ENCODE measurements around the gene FBXO31. TPM values are rescaled to one million over a fixed set of nuclear protein-coding genes. Genes with fewer than 3 reads are reported as not detected.

The FBXO31 gene
- total RNA-seq, 1 donor from 2014 or later, result 30.6 TPM

DNA sequence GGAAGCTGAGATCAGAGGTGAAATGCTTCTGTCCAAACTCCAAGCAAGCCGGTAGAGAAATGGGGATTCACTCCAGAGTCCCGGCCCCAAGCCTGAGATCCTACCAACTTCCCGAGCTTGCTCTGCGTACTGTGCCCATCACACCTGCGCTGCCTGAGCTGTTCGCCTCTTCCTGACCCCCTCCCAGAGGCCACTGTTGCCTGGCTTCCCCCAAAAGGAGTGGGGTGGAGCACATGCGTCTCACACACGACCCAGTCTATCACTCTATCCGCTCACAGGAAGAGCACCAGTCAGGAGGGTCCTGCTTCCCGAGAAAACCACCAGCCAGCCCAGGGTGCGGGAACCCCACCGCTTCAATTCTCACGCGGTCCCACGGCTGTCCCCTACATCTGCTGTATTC lies 52.9 kb downstream of the FBXO31 start:
- Mint-ChIP-seq H3K27ac (ENCODE audit: unreplicated experiment) (no peak overlapping the region), H3K9me3 (ENCODE audit: low read depth) (no peaks in the 10 kb centered on the region)

DNA sequence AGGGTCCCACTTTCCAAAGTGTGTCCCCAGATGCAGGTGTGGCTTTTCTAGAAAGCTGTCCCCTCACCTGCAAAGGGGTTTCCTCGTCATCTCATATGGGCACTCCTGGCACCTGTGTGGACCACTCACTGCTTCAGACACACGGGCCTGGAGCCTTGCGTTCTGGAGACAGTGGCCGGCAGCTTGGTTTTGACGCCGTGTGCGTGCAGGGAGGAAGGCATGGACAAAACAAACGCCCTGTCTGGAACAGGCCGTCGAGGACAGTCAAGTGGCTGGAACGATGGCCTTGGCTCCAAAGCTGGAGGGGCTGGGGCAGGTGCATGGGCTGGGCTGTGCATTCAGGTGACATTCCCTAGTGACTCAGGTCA lies 53.3 kb downstream of the FBXO31 start:
- Mint-ChIP-seq H3K27me3 (ENCODE audit: low read depth) (no peaks in the 10 kb centered on the region), H3K36me3 (ENCODE audit: low read depth) (peaks cover 13% of the 10 kb centered on the region), H3K4me1 (ENCODE audit: low read depth) (peaks cover 8% of the 10 kb centered on the region), H3K27ac (ENCODE audit: unreplicated experiment) (no peak overlapping the region), H3K4me3 (ENCODE audit: unreplicated experiment) (no peak overlapping the region), H3K9me3 (ENCODE audit: low read depth) (no peaks in the 10 kb centered on the region)
- TF ChIP-seq, protein P1, sequence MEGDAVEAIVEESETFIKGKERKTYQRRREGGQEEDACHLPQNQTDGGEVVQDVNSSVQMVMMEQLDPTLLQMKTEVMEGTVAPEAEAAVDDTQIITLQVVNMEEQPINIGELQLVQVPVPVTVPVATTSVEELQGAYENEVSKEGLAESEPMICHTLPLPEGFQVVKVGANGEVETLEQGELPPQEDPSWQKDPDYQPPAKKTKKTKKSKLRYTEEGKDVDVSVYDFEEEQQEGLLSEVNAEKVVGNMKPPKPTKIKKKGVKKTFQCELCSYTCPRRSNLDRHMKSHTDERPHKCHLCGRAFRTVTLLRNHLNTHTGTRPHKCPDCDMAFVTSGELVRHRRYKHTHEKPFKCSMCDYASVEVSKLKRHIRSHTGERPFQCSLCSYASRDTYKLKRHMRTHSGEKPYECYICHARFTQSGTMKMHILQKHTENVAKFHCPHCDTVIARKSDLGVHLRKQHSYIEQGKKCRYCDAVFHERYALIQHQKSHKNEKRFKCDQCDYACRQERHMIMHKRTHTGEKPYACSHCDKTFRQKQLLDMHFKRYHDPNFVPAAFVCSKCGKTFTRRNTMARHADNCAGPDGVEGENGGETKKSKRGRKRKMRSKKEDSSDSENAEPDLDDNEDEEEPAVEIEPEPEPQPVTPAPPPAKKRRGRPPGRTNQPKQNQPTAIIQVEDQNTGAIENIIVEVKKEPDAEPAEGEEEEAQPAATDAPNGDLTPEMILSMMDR (IDR thresholded peaks at IDR 0.05), result no peak
- no peak for DNase-seq (ENCODE audit: low spot score)

More for the DNA sequence above, 52.9 kb downstream of the FBXO31 start:
- Mint-ChIP-seq H3K4me3 (ENCODE audit: unreplicated experiment) (no peak overlapping the region), H3K4me1 (ENCODE audit: low read depth) (peaks cover 6% of the 10 kb centered on the region), H3K36me3 (ENCODE audit: low read depth) (peaks cover 13% of the 10 kb centered on the region), H3K27me3 (ENCODE audit: low read depth) (no peaks in the 10 kb centered on the region)
- DNase-seq (ENCODE audit: low spot score), result no peak
- TF ChIP-seq, protein P1 (IDR thresholded peaks at IDR 0.05), result no peak

DNA sequence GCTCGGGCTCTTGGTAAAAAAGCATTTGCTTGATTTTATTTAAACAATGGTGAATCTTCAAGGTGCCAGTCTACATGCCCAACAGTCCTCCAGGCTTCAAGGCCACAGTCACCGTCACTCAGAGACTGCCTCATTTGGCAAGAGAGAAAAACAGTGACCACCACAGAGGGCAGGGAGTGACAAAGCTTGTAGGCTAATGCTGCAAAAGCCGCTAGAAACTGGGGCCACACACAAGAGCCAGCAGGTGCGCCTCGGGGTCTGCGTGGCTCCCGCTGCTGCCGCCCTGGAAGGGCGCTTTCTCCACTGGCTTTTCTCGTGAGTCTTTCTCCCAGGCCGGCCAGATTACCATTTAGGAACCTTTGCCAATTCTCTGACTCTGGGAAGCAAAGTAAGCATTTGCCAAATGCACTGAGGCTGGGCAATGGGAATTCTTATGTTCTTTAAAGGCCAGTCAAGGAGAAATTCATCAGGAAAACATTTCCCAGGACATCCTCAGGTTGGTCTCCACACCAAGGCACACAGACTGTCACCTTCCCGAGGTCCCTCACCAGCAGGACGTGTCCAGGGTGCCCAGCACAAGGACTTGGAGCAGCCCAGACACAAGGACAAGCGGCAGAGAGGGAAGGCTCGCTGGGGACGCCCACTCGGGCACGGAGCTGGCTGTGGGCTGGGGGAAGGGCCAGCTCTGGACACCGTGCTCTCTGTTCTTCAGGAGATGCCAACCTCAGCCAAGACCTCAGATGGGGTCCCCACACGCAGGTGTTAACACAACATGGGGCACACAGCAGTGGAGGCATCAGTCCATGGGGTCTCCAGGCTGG lies 53.9 kb downstream of the FBXO31 start:
- H3K4me3 Mint-ChIP-seq (ENCODE audit: unreplicated experiment), result no peak overlapping the region
- H3K36me3 Mint-ChIP-seq (ENCODE audit: low read depth), result peaks cover 13% of the 10 kb centered on the region
- H3K4me1 Mint-ChIP-seq (ENCODE audit: low read depth), result peaks cover 8% of the 10 kb centered on the region
- H3K27me3 Mint-ChIP-seq (ENCODE audit: low read depth), result no peaks in the 10 kb centered on the region
- peak; percentile 15 for DNase-seq (ENCODE audit: low spot score)
- TF ChIP-seq, protein P1 (IDR thresholded peaks at IDR 0.05), result no peak
- H3K9me3 Mint-ChIP-seq (ENCODE audit: low read depth), result no peaks in the 10 kb centered on the region
- H3K27ac Mint-ChIP-seq (ENCODE audit: unreplicated experiment), result no peak overlapping the region

DNA sequence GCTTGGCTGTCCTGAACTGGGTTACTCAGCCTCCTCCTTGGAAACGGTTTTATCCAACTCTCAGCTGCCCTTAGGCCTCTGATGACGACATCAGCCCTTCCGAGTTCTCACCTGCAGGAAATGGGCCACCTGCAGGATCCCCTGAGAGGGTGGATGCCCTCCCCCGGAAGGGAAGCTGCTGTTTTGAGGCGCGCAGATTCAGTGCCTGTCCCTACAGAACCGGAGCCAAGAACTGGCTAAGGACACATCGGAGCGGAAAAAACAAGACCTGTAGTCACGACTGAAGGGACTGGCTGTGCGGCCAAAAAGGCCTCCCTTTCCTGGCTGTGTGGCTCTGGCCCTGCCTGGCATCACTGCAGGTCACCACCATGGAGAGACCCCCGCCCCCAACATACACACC lies 54.7 kb downstream of the FBXO31 start:
- H3K36me3 Mint-ChIP-seq (ENCODE audit: low read depth), result peaks cover 10% of the 10 kb centered on the region
- TF ChIP-seq, protein P1 (IDR thresholded peaks at IDR 0.05), result no peak
- H3K4me1 Mint-ChIP-seq (ENCODE audit: low read depth), result peaks cover 8% of the 10 kb centered on the region
- no peaks in the 10 kb centered on the region for H3K27me3 Mint-ChIP-seq (ENCODE audit: low read depth)
- peak; percentile 63 for DNase-seq (ENCODE audit: low spot score)
- no peak overlapping the region for H3K4me3 Mint-ChIP-seq (ENCODE audit: unreplicated experiment)
- no peak overlapping the region for H3K27ac Mint-ChIP-seq (ENCODE audit: unreplicated experiment)
- no peaks in the 10 kb centered on the region for H3K9me3 Mint-ChIP-seq (ENCODE audit: low read depth)

DNA sequence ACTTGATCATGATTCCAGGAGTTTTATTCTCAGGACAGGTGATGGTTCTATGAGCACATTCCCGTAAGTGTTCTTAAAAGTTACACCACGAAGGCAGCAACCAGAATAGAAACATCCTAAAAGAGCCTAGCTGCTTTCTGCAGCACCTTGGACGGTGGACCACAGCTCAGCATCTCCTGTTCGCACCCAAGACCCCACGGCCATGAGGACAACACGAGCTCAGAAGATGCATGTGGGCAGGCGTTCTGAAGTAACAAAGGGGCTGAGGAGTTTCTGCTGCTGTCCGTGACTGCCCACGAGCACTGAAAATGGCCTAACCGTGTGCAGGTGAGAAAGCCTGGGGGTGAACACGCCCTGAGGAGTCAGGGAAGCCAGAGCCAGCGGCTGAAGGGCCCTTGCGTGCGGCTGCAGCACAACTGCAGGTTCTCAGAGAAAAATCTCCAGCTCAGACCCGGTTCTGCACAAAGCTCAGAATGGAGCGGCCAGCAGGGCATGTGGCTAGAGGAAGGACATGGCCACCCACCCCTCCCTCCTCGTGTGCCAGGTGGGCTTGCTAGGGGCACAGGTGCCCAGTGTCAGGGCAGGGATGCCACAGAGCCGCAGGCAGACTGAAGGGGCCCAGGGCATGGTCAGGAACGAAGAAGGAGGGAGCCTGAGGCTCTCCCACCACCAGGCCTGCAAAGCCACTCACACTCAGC lies 55.6 kb downstream of the FBXO31 start:
- TF ChIP-seq, protein P1 (IDR thresholded peaks at IDR 0.05), result no peak
- DNase-seq (ENCODE audit: low spot score), result peak; percentile 55
- H3K27me3 Mint-ChIP-seq (ENCODE audit: low read depth), result no peaks in the 10 kb centered on the region
- no peaks in the 10 kb centered on the region for H3K9me3 Mint-ChIP-seq (ENCODE audit: low read depth)
- H3K36me3 Mint-ChIP-seq (ENCODE audit: low read depth), result peaks cover 10% of the 10 kb centered on the region
- no peak overlapping the region for H3K27ac Mint-ChIP-seq (ENCODE audit: unreplicated experiment)
- H3K4me3 Mint-ChIP-seq (ENCODE audit: unreplicated experiment), result no peak overlapping the region
- peaks cover 8% of the 10 kb centered on the region for H3K4me1 Mint-ChIP-seq (ENCODE audit: low read depth)
